HepG2 (cell line): ENCODE results near the gene ARSB. TPM values are rescaled to one million over a fixed set of nuclear protein-coding genes. Genes with fewer than 3 reads are reported as not detected.

Experiments used
- ARNTL ChIP-seq: sonication (generic); formaldehyde crosslinking; IDR thresholded peaks from 2 replicates; pipeline ENCODE4 v1.4.0; 2020; ENCODE audit warnings: mild to moderate bottlenecking, missing genetic modification reagents
- ATF1 ChIP-seq: IDR thresholded peaks from 2 replicates; pipeline ENCODE4 v1.6.1; 2016; ENCODE audit warnings: mild to moderate bottlenecking, control low read depth
- ATF6 ChIP-seq: sonication (generic); formaldehyde crosslinking; conservative IDR thresholded peaks from 2 replicates; pipeline ENCODE4 v1.4.0; 2020; ENCODE audit warnings: missing genetic modification reagents
- CCAR2 ChIP-seq: fragments of 200-400 bp; formaldehyde crosslinking; optimal IDR thresholded peaks from 2 replicates; pipeline ENCODE3; 2018; ENCODE audit warnings: low read depth, mild to moderate bottlenecking, low read length, moderate library complexity
- CCDC6 ChIP-seq: sonication (generic); formaldehyde crosslinking; IDR thresholded peaks from 2 replicates; pipeline ENCODE4 v1.8.1; 2022; ENCODE audit warnings: mild to moderate bottlenecking, missing genetic modification reagents, moderate library complexity
- E2F2 ChIP-seq: sonication (generic); formaldehyde crosslinking; IDR thresholded peaks from 2 replicates; pipeline ENCODE4 v1.4.0; 2020; ENCODE audit warnings: missing genetic modification reagents, borderline replicate concordance
- HNF1B ChIP-seq: sonication (generic); formaldehyde crosslinking; IDR thresholded peaks from 2 replicates; pipeline ENCODE4 v1.5.1; 2020; ENCODE audit warnings: mild to moderate bottlenecking, moderate library complexity, missing genetic modification reagents
- IKZF1 ChIP-seq: fragments of 450-650 bp; IDR thresholded peaks from 2 replicates; pipeline ENCODE4 v1.7.1; 2016
- ISL2 ChIP-seq: sonication (generic); formaldehyde crosslinking; IDR thresholded peaks from 2 replicates; pipeline ENCODE4 v1.5.0; 2020; ENCODE audit warnings: missing genetic modification reagents
- KAT2B ChIP-seq: fragments of 150-350 bp; IDR thresholded peaks from 2 replicates; pipeline ENCODE4 v1.6.1; 2014; ENCODE audit warnings: low read depth, low read length, borderline replicate concordance
- KDM2A ChIP-seq: sonication (generic); formaldehyde crosslinking; IDR thresholded peaks from 2 replicates; pipeline ENCODE4 v1.4.0; 2020; ENCODE audit warnings: low read depth, missing genetic modification reagents, borderline replicate concordance
- KLF9 ChIP-seq: IDR thresholded peaks from 2 replicates; pipeline ENCODE4 v1.6.1; 2016; ENCODE audit warnings: low read depth
- MTF2 ChIP-seq: sonication (generic); formaldehyde crosslinking; IDR thresholded peaks from 2 replicates; pipeline ENCODE4 v1.5.0; 2020; ENCODE audit warnings: missing genetic modification reagents, borderline replicate concordance
- POLR2A ChIP-seq, 2 experiments: IDR thresholded peaks; 2 replicates each; pipeline ENCODE4 v1.6.1; 2011; ENCODE audit warnings: low read depth in 2 of 2, low read length in 2 of 2, mild to moderate bottlenecking in 1 of 2, moderate library complexity in 1 of 2; ENCODE audit not compliant: insufficient read depth in 1 of 2
- SOX6 ChIP-seq, 2 experiments: fragments of 450-650 bp in 1 of 2; sonication (generic) in 1 of 2; formaldehyde crosslinking in 1 of 2; IDR thresholded peaks; 2 replicates each; pipeline versions ENCODE4 v1.4.0 to v1.6.1; 2017 to 2020; ENCODE audit warnings: antibody characterized with exemption in 1 of 2, mild to moderate bottlenecking in 1 of 2, missing genetic modification reagents in 1 of 2
- SP2 ChIP-seq: sonication (generic); formaldehyde crosslinking; IDR thresholded peaks from 2 replicates; pipeline ENCODE4 v1.5.1; 2020; ENCODE audit warnings: mild to moderate bottlenecking, missing genetic modification reagents
- TBX3 ChIP-seq: fragments of 450-650 bp; IDR thresholded peaks from 2 replicates; pipeline ENCODE4 v1.6.1; 2017; ENCODE audit warnings: antibody characterized with exemption, mild to moderate bottlenecking, inconsistent platforms, borderline replicate concordance
- YEATS4 ChIP-seq: sonication (generic); formaldehyde crosslinking; IDR thresholded peaks from 2 replicates; pipeline ENCODE4 v1.4.0; 2020; ENCODE audit warnings: missing genetic modification reagents, borderline replicate concordance
- YY1 ChIP-seq: IDR thresholded peaks from 2 replicates; pipeline ENCODE4 v1.6.1; 2011; ENCODE audit warnings: low read length, low read depth, moderate library complexity, mild to moderate bottlenecking; ENCODE audit not compliant: insufficient read depth, insufficient replicate concordance
- ZNF143 ChIP-seq: sonication (generic); formaldehyde crosslinking; IDR thresholded peaks from 2 replicates; pipeline ENCODE4 v1.4.0; 2020; ENCODE audit warnings: missing genetic modification reagents
- ZNF282 ChIP-seq: fragments of 450-650 bp; IDR thresholded peaks from 2 replicates; pipeline ENCODE4 v1.6.1; 2018; ENCODE audit not compliant: partially characterized antibody
- ZNF326 ChIP-seq: sonication (generic); formaldehyde crosslinking; IDR thresholded peaks from 2 replicates; pipeline ENCODE4 v1.4.0; 2020; ENCODE audit warnings: missing genetic modification reagents, borderline replicate concordance
- ZNF329 ChIP-seq: sonication (generic); formaldehyde crosslinking; IDR thresholded peaks from 2 replicates; pipeline ENCODE4 v1.9.0; 2021; ENCODE audit warnings: low read depth, mild to moderate bottlenecking, missing genetic modification reagents
- ZNF34 ChIP-seq: sonication (generic); formaldehyde crosslinking; IDR thresholded peaks from 2 replicates; pipeline ENCODE4 v1.4.0; 2020; ENCODE audit warnings: mild to moderate bottlenecking, missing genetic modification reagents, borderline replicate concordance
- ZNF430 ChIP-seq: sonication (generic); formaldehyde crosslinking; IDR thresholded peaks from 2 replicates; pipeline ENCODE4 v1.9.0; 2021; ENCODE audit warnings: mild to moderate bottlenecking, missing genetic modification reagents
- ZNF619 ChIP-seq: sonication (generic); formaldehyde crosslinking; IDR thresholded peaks from 2 replicates; pipeline ENCODE4 v1.4.0; 2020; ENCODE audit warnings: mild to moderate bottlenecking, missing genetic modification reagents
- ZNF674 ChIP-seq: sonication (generic); formaldehyde crosslinking; IDR thresholded peaks from 2 replicates; pipeline ENCODE4 v1.5.0; 2020; ENCODE audit warnings: low read depth, mild to moderate bottlenecking, missing genetic modification reagents
- ZSCAN9 ChIP-seq: IDR thresholded peaks from 2 replicates; pipeline ENCODE4 v1.6.1; 2016; ENCODE audit warnings: borderline replicate concordance
- polyA plus RNA-seq, 8 experiments: library from polyadenylated mRNA; depleted of rRNA in 3 of 8; stranded (reverse) in 7 of 8; unstranded in 1 of 8; fragments of >200 nt; fragmentation: Illumina TruSeq in 4 of 8; extraction: Trizol in 4 of 8; gene quantifications; 2 replicates each; pipeline versions ENCODE4 v1.2.1 to v1.2.3, GENCODE V29; 2011 to 2016; ENCODE audit warnings: low read depth in 4 of 8, missing spikeins in 1 of 8, mixed read lengths in 1 of 8; ENCODE audit not compliant: insufficient read depth in 1 of 8
- total RNA-seq, 5 experiments: library from RNA; depleted of rRNA; stranded (reverse); fragments of >200 nt; fragmentation: Illumina TruSeq; extraction: Trizol; gene quantifications; 2 replicates each; pipeline ENCODE4 v1.2.3, GENCODE V29; 2016; ENCODE audit warnings: low read depth in 1 of 5

The ARSB gene
- total and polyA plus RNA-seq, 2 of the 13 experiments (the other 11 are each of a cell fraction or from before 2014, with no cell fraction given) = 52.6 to 66.4 TPM

- TF ChIP-seq ZNF430 (CRISPR knock-in tag) = peak; percentile 53; the same call in 1 of the 2 replicates
- TF ChIP-seq ZNF282 = no peak
- no peak for TF ChIP-seq E2F2 (CRISPR knock-in tag)
- TF ChIP-seq ZNF143 (CRISPR knock-in tag) = peak; percentile 73; the same call in 1 of the 2 replicates
- TF ChIP-seq SOX6 (IDR thresholded peaks at IDR 0.05) = no peak
- peak; percentile 96 for TF ChIP-seq SOX6 (CRISPR knock-in tag; IDR thresholded peaks at IDR 0.05)
- no peak for TF ChIP-seq ZNF674
- TF ChIP-seq ZNF329 (CRISPR knock-in tag) = no peak
- TF ChIP-seq IKZF1 = no peak
- TF ChIP-seq ZSCAN9 = peak; percentile 94; the same call in 1 of the 2 replicates
- 0 out of 2 replicates have a peak, but pooled peaks have one; percentile 28 for TF ChIP-seq ZNF619 (CRISPR knock-in tag)
- TF ChIP-seq KDM2A (CRISPR knock-in tag) = peak; percentile 73
- TF ChIP-seq ZNF326 (CRISPR knock-in tag) = no peak
- TF ChIP-seq TBX3 = peak; percentile 91
- peak; percentile 98 for TF ChIP-seq HNF1B (CRISPR knock-in tag)
- peak; percentile 70; the same call in 1 of the 2 replicates for TF ChIP-seq ATF1 (CRISPR knock-in tag)
- TF ChIP-seq ATF6 (CRISPR knock-in tag) = no peak
- no peak for TF ChIP-seq CCAR2
- peak; percentile 61 for TF ChIP-seq YY1
- peak; percentile 80 to 98 for TF ChIP-seq POLR2A (IDR thresholded peaks at IDR 0.05; ENCODE audit: insufficient read depth in 1 of 2, low read depth in 2 of 2, low read length in 2 of 2)
- TF ChIP-seq ZNF34 (CRISPR knock-in tag) = no peak
- TF ChIP-seq YEATS4 (CRISPR knock-in tag) = peak; percentile 82
- no peak for TF ChIP-seq KLF9 (CRISPR knock-in tag)
- no peak for TF ChIP-seq SP2
- peak; percentile 98 for TF ChIP-seq ISL2 (CRISPR knock-in tag)
- TF ChIP-seq CCDC6 (CRISPR knock-in tag) = no peak
- TF ChIP-seq KAT2B = no peak
- TF ChIP-seq ARNTL (CRISPR knock-in tag) = peak; percentile 85
- TF ChIP-seq MTF2 (CRISPR knock-in tag) = no peak
These were observed 664 bp upstream of the ARSB start (continued) for GRCh38 chr5:78985725-78986223.
